GM12892 (cell line): Measurements from ENCODE around the gene TCEAL9.
"Not testable (repeated sequence)": the region's sequence is repeated elsewhere in the genome, so short reads cannot be mapped to it uniquely, and the experiment has no call there.

Source experiments
- DNase-seq: peaks from one replicate; pipeline ENCODE4 v3.0.0; 2011; ENCODE audit not compliant: insufficient read length
- FAIRE-seq: peaks from 2 replicates; lab custom pipeline; 2011; peaks lifted over from hg19 to GRCh38; lab: Jason Lieb, UNC
- POLR2A ChIP-seq: IDR thresholded peaks from 2 replicates; pipeline ENCODE4 v1.6.1; 2011; ENCODE audit warnings: low read depth, low read length, control low read depth
- POLR2AphosphoS5 ChIP-seq: IDR thresholded peaks from 2 replicates; pipeline ENCODE4 v1.6.1; 2011; ENCODE audit warnings: low read depth, low read length, control low read depth
- TAF1 ChIP-seq: IDR thresholded peaks from 2 replicates; pipeline ENCODE4 v1.6.1; 2011; ENCODE audit warnings: low read depth, mild to moderate bottlenecking, control low read depth, low read length, borderline replicate concordance

Gene TCEAL9

GRCh38 chrX:103376979-103377324 lies 20.6 kb downstream of the TCEAL9 start:
- FAIRE-seq (no peak), DNase-seq (no peak)
- TF ChIP-seq POLR2A (no peak), TAF1 (no peak)

DNA sequence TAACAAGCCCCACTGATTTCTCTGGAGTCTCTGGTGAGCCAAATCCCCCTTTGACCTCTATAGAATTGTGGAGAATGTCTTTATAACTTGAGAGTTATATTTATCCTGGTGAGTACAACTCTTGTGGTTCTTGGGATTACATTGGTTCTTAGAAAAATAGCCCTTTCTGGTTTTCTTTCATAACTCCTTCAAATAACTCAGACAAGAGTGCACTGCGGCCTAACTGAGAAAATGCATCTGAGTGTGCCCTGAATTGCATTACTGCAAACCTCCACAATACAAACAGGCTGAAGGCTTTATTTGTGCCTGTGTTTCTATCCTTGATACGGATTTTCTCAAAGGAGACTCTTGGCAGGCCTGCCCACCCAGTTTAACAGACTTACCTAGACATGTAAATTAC lies 22.7 kb downstream of the TCEAL9 start:
- no peak for TF ChIP-seq TAF1
- no peak for TF ChIP-seq POLR2AphosphoS5
- TF ChIP-seq POLR2A: no peak
- DNase-seq (no peak), FAIRE-seq (no peak)

- TF ChIP-seq POLR2AphosphoS5 (no peak), POLR2A (no peak), TAF1 (no peak)
- FAIRE-seq: no peak
- DNase-seq: no peak
Measured at GRCh38 chrX:103382877-103383276, 26.6 kb downstream of the TCEAL9 start.

DNA sequence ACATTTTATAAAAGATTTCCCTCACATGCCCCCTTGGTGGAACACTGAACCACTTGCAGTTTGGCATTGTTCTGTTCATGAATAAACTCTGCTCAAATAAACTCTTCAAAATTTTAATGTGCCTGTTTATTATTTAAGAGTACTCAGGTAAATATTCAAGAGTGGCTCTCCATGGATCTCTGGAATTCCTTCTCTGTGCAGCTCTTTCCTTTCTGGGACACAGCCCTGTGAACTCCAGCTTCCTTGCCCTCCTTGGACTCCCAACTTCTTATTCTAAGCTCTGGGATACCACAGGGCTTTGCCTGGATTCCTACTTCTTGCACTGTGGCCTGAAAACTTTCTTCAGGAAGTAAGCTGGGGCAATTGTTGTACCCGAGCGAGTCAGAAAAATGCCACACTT lies 28.4 kb downstream of the TCEAL9 start:
- FAIRE-seq (no peak), DNase-seq (no peak)
- TF ChIP-seq POLR2A (no peak), TAF1 (no peak), POLR2AphosphoS5 (no peak)

- not testable (repeated sequence) for FAIRE-seq
Measured at GRCh38 chrX:103385283-103385830, 29.1 kb downstream of the TCEAL9 start.

GRCh38 chrX:103386332-103386731 lies 30.0 kb downstream of the TCEAL9 start:
- FAIRE-seq: no peak
- DNase-seq: no peak
- TF ChIP-seq TAF1: no peak
- no peak for TF ChIP-seq POLR2AphosphoS5
- no peak for TF ChIP-seq POLR2A

More at GRCh38 chrX:103385283-103385830, 29.1 kb downstream of the TCEAL9 start:
- DNase-seq: not testable (repeated sequence)

DNA sequence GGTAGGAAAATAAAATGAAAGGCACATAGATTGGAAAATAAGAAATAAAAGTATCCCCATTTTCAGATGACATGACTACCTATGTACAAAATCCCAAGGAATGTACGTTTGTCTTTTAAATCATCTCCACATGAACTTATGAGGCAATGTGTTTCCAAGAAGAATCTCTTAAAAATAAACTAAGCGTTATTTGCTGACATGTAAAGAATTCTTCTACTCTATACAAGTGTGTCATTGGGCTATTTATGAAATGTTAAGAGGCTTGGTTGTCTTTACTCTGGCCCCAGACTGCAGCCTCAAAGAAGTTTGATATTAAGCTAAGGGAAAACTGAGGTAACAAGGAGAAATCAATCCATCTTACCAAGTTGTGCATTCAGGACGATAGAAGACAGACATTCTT lies 37.2 kb downstream of the TCEAL9 start:
- TF ChIP-seq POLR2A: no peak
- no peak for TF ChIP-seq POLR2AphosphoS5
- no peak for TF ChIP-seq TAF1
- DNase-seq (no peak), FAIRE-seq (no peak)

- no peak for FAIRE-seq
- TF ChIP-seq POLR2AphosphoS5 (no peak), POLR2A (no peak), TAF1 (no peak)
Measured at GRCh38 chrX:103396186-103396585, 39.9 kb downstream of the TCEAL9 start.

DNA sequence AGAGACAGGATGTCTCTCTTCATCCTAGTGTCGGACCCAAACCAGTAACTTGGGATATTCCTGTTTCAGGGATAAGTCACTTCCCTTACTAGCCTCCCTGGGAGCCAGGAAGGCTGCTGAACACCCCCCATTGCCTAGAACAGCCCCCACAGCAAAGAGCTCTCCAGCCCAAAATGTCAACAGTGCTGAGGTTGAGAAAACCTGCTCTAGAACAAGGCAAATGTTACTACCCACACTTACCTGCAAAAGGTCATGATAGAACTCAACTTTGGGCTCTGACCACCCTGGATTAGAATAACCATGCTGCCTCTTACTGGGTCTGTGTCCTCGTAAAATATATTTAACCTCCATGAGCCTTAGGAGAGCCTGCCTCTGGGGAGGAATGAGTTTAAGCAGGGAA lies 40.4 kb downstream of the TCEAL9 start:
- DNase-seq (no peak), FAIRE-seq (no peak)
- no peak for TF ChIP-seq POLR2AphosphoS5
- TF ChIP-seq POLR2A: no peak
- no peak for TF ChIP-seq TAF1

More at GRCh38 chrX:103396186-103396585, 39.9 kb downstream of the TCEAL9 start:
- no peak for DNase-seq

- FAIRE-seq (no peak), DNase-seq (no peak)
- TF ChIP-seq TAF1 (no peak), POLR2AphosphoS5 (no peak), POLR2A (no peak)
Measured at GRCh38 chrX:103397707-103398106, 41.4 kb downstream of the TCEAL9 start.

- FAIRE-seq: no peak
- TF ChIP-seq POLR2A (no peak), POLR2AphosphoS5 (no peak), TAF1 (no peak)
- DNase-seq: no peak
Measured at GRCh38 chrX:103398421-103398864, 42.1 kb downstream of the TCEAL9 start.

GRCh38 chrX:103399744-103400143 lies 43.4 kb downstream of the TCEAL9 start:
- FAIRE-seq (no peak), DNase-seq (no peak)
- TF ChIP-seq TAF1: no peak
- no peak for TF ChIP-seq POLR2A
- TF ChIP-seq POLR2AphosphoS5: no peak

DNA sequence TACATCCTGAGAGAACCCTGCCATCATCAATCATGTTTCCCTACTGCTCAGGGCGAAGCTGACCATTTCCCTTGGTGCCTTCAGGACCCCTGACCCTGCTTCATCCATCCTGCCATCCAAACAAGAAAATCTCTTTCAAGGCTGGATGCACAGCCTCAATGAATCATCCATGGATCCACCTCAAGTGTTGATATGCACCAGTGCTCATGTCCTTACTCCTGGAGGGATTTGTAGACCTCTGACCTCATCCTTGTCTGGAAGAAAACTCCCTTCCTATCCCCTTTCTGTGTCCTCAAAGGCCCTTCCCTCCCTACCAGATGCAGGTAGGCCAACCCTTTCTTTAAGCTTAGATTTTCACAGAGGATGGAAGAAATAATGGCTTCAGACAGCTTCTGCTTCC lies 44.6 kb downstream of the TCEAL9 start:
- DNase-seq (no peak), FAIRE-seq (no peak)
- TF ChIP-seq POLR2AphosphoS5: no peak

DNA sequence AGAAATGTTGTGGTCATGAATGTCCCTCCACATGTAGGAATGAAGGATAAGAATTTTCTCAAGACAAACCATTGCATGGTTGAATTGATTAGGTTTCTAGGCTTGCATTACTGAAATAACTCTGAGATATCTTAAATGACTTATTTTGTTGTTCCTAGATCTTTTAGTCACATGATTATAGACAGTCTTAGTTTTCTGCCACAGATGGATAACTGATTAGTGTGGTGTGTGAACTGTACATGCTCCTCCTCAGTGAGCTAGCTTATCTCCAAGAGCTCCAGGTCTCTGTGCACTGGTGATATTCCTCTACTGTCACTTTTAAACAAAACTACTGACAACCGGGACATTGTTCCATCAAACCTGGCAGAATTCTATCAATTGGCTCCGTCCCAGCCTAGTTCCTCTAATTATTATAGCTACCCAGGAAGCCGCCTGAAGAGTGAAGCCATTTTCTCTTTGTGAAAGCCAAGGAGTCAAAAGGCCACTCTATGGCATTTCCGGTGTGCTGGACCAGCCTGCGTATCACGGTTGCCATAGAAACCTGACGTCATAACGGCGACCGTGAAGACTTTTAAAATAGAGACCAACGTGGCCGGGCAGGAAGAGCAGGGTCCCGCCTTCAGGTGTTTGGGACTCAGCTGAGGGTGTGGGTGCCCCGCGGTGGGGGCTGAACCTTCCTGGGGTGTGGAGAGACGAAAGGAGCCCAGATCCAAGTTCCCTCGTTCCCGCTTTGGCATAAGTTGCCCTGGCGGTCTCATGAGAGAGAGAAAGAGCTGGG lies 48.1 kb downstream of the TCEAL9 start:
- peak; percentile 68 for FAIRE-seq
- DNase-seq: no peak
- TF ChIP-seq POLR2AphosphoS5: no peak
- TF ChIP-seq POLR2A: no peak
- TF ChIP-seq TAF1: no peak
